ENCODE data around the gene RASL10A.

Gene RASL10A

GRCh38 chr22:29337631-29338284, 22.3 kb upstream of the RASL10A start:
- DNase-seq, result no peak

- DNase-seq, result no peak
These were observed 21.4 kb upstream of the RASL10A start for GRCh38 chr22:29336751-29337490.

- DNase-seq, result no peak
These were observed 20.2 kb upstream of the RASL10A start for GRCh38 chr22:29335656-29336055.

GRCh38 chr22:29334696-29335344, 19.3 kb upstream of the RASL10A start:
- DNase-seq, result no peak

- DNase-seq, result no peak
These were observed 18.7 kb upstream of the RASL10A start for GRCh38 chr22:29334148-29334547.

GRCh38 chr22:29332886-29333496, 17.5 kb upstream of the RASL10A start:
- DNase-seq, result no peak

GRCh38 chr22:29331658-29332300, 16.3 kb upstream of the RASL10A start:
- DNase-seq, result no peak

GRCh38 chr22:29331213-29331612, 15.7 kb upstream of the RASL10A start:
- no peak for DNase-seq

GRCh38 chr22:29330753-29331152, 15.3 kb upstream of the RASL10A start:
- DNase-seq, result no peak

GRCh38 chr22:29330291-29330690, 14.8 kb upstream of the RASL10A start:
- DNase-seq, result no peak

GRCh38 chr22:29329581-29329980, 14.1 kb upstream of the RASL10A start:
- no peak for DNase-seq

- DNase-seq, result no peak
These were observed 13.3 kb upstream of the RASL10A start for GRCh38 chr22:29328566-29329500.

GRCh38 chr22:29328055-29328454, 12.6 kb upstream of the RASL10A start:
- DNase-seq, result no peak

GRCh38 chr22:29327089-29327764, 11.7 kb upstream of the RASL10A start:
- DNase-seq, result no peak

GRCh38 chr22:29326481-29326880, 11.0 kb upstream of the RASL10A start:
- DNase-seq, result no peak

GRCh38 chr22:29325785-29326315, 10.4 kb upstream of the RASL10A start:
- DNase-seq, result no peak

- no peak for DNase-seq
These were observed 9.9 kb upstream of the RASL10A start for GRCh38 chr22:29325356-29325755.

- no peak for DNase-seq
These were observed 8.1 kb upstream of the RASL10A start for GRCh38 chr22:29323641-29324040.

- no peak for DNase-seq
These were observed 5.0 kb upstream of the RASL10A start for GRCh38 chr22:29320546-29320945.

- no peak for DNase-seq
These were observed 3.6 kb upstream of the RASL10A start for GRCh38 chr22:29319072-29319471.

- DNase-seq, result no peak
These were observed 2.4 kb upstream of the RASL10A start for GRCh38 chr22:29317827-29318454.
